ENCODE results near the gene AFAP1L1.

Gene AFAP1L1

DNA sequence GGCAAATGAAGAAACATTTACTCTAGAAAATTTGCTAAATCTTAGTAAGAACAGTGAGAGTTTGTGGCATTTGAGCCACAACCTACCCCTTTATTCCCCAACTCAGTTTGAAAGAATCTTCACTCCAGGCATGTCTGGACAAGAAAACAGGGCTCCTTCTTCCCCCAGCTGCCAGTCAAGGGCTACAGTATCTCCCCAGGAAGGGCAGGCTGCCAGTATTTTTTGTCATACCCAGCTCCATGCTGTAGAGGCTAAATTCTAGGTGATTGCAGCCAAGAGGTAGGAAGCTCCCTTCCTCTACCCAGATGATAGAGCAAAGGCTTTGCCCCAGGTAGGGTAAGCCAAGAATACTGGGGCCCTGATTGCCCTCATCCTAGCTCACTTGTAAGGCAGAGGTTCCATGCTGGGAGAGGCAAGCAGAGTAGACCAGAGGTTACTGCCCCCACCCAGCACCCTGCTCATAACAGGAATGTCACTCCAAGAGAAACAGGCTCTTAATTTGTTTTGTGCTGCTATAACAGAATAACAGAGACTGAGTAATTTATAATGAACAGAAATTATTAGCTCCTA, 53.6 kb downstream of the AFAP1L1 start:
- DNase-seq (ENCODE audit: low read depth, low spot score), result no peak
- TF ChIP-seq, protein P1, sequence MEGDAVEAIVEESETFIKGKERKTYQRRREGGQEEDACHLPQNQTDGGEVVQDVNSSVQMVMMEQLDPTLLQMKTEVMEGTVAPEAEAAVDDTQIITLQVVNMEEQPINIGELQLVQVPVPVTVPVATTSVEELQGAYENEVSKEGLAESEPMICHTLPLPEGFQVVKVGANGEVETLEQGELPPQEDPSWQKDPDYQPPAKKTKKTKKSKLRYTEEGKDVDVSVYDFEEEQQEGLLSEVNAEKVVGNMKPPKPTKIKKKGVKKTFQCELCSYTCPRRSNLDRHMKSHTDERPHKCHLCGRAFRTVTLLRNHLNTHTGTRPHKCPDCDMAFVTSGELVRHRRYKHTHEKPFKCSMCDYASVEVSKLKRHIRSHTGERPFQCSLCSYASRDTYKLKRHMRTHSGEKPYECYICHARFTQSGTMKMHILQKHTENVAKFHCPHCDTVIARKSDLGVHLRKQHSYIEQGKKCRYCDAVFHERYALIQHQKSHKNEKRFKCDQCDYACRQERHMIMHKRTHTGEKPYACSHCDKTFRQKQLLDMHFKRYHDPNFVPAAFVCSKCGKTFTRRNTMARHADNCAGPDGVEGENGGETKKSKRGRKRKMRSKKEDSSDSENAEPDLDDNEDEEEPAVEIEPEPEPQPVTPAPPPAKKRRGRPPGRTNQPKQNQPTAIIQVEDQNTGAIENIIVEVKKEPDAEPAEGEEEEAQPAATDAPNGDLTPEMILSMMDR (IDR thresholded peaks at IDR 0.05; ENCODE audit: insufficient read depth, low read length, missing control alignments), result no peak
- no peak overlapping the region for H3K4me3 ChIP-seq (ENCODE audit: low read depth, low read length)
- ChIA-PET POLR2A (interaction anchor here (1.3 kb wide), 1 partner anchor 20 kb away, joined by 6 read pairs; the partner anchor contains the start of gene GRPEL2), CTCF (interaction anchor here (0.6 to 13.3 kb wide), 5 partner anchors 8 to 42 kb away, joined by 3 to 329 read pairs (median 3); no protein-coding TSS in a partner anchor)

DNA sequence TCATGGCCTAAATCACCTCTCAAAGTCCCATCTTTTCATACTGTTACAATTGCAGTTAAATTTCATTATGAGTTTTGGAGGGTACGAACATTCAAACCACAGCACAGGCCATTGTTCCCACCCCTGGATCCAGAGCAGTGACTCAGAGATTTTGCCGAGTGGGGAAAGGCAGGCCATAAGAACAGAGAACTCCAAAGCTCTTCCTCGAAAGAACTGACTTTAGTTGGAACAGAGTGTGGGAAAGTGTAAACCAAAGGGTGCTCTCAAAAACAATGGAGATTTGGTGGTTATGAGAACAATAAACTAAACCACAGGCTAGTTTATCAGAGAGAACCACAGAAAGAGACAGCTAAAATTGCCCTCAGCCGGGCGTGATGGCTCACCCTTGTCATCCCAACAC, 54.2 kb downstream of the AFAP1L1 start:
- no peak for DNase-seq (ENCODE audit: low read depth, low spot score)
- CTCF ChIA-PET, result interaction anchor here (1.2 to 13.3 kb wide), 4 partner anchors 8 to 41 kb away, joined by 3 to 329 read pairs (median 9); no protein-coding TSS in a partner anchor
- H3K4me3 ChIP-seq (ENCODE audit: low read depth, low read length), result no peak overlapping the region
- POLR2A ChIA-PET, result interaction anchor here (1.3 kb wide), 1 partner anchor 19 kb away, joined by 6 read pairs; the partner anchor contains the start of gene GRPEL2
- TF ChIP-seq, protein P1 (IDR thresholded peaks at IDR 0.05; ENCODE audit: insufficient read depth, low read length, missing control alignments), result no peak

DNA sequence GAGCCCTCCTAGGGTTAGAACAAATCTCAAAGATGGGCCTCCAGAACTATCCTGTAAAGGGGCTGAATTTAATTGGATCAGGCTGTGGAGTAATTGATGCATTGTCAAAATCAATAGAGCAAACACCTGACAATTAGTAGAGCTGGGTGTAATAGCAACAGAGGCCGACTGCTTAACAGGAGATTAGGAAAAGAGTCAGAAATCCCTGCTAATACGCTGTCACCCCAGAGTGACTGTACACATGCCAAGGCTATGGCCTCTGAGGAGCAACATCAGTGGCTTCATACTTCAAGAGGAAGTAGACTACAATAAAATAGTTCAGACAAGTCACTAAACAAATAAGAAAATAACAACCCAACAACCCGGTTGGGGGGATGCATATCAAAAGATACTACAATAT, 55.0 kb downstream of the AFAP1L1 start:
- POLR2A ChIA-PET, result no interaction called here
- no peak for DNase-seq (ENCODE audit: low read depth, low spot score)
- CTCF ChIA-PET, result interaction anchor here (0.7 to 3.6 kb wide), 3 partner anchors 9 to 46 kb away, joined by 3 to 15 read pairs (median 3); no protein-coding TSS in a partner anchor
- H3K4me3 ChIP-seq (ENCODE audit: low read depth, low read length), result no peak overlapping the region
- TF ChIP-seq, protein P1 (IDR thresholded peaks at IDR 0.05; ENCODE audit: insufficient read depth, low read length, missing control alignments), result no peak

DNA sequence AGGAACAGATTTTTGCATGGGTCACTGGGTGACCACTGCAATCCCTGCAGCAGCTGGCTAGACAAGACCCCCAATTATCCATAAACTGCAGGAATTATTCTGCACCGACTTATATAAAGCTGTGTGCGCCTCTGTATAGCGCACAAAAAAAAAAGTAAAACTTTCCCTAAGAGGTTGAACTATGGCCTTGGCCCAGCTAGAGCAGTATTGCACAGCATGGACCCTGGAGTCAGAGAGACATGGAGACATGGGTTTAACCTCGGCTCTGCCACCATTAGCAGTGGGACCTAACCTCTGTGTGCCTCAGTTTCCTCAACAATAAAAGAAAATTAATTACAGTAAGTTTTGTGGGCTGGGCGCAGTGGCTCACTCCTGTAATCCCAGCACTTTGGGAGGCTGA, 56.5 kb downstream of the AFAP1L1 start:
- TF ChIP-seq, protein P1 (IDR thresholded peaks at IDR 0.05; ENCODE audit: insufficient read depth, low read length, missing control alignments), result no peak
- DNase-seq (ENCODE audit: low read depth, low spot score), result no peak
- POLR2A ChIA-PET, result no interaction called here
- H3K4me3 ChIP-seq (ENCODE audit: low read depth, low read length), result no peak overlapping the region
- CTCF ChIA-PET, result interaction anchor here (1.0 to 3.6 kb wide), 3 partner anchors 11 to 40 kb away, joined by 3 to 15 read pairs (median 6); no protein-coding TSS in a partner anchor

DNA sequence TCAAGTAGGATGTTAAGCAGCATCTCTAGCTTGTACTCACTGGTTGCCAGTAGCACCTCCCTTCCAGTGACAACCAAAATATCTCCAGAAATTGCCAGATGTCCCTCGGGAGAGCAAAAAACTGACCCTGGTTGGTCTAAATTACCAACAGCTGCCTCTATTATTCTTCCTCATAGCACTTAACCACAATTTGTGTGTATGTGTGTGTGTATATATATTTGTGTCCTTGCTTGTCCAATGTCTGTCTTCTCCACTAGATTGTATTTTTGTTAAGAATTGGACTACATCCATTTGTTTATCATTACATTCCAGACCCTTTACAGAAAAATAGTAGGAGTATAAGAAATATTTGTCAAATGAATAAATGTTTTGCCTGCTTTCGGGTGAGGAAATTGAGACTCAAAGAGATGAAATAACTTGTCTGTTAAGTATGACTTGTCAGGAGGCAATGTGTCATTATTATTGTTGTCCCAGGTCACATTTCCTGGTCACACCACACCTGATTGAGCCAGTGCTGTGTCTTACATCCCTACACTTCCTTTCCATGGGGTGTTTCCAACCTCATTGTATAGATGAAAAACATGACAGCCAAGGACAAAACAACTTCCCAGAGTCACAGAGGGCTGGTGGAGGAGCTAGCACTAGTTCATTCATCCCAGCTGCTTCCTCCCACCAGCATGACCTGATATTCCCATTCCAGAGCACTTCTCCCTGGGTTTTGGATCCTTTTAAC, 62.2 kb downstream of the AFAP1L1 start:
- DNase-seq (ENCODE audit: low read depth, low spot score), result peak; percentile 33
- TF ChIP-seq, protein P1 (IDR thresholded peaks at IDR 0.05; ENCODE audit: insufficient read depth, low read length, missing control alignments), result no peak
- no peak overlapping the region for H3K4me3 ChIP-seq (ENCODE audit: low read depth, low read length)
- ChIA-PET POLR2A (no interaction called here), CTCF (interaction anchor here (1.2 to 4.1 kb wide), 3 partner anchors 11 to 38 kb away, joined by 3 to 21 read pairs (median 3); no protein-coding TSS in a partner anchor)

DNA sequence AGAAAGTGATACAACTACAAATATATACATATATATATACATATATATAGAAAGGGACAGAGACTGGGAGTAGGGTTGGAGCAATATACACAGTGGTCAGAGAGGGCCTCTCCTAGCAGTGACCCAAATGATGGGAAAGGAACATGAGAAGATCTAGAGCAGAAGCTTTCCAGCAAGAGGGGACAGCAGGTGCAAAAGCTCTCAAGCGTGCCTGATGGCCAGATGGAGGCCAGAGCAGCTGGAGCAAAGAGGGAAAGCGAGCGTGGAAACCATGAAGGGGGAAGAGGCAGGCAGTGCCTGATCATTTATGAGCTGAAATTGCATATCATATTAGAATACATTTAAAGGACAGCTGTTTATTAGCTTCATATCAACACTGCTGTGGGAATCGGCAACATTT, 66.1 kb downstream of the AFAP1L1 start:
- no peak overlapping the region for H3K4me3 ChIP-seq (ENCODE audit: low read depth, low read length)
- ChIA-PET CTCF (interaction anchor here (1.8 kb wide), 1 partner anchor 21 kb away, joined by 5 read pairs; no protein-coding TSS in a partner anchor), POLR2A (no interaction called here)
- DNase-seq (ENCODE audit: low read depth, low spot score), result no peak
- TF ChIP-seq, protein P1 (IDR thresholded peaks at IDR 0.05; ENCODE audit: insufficient read depth, low read length, missing control alignments), result no peak

All from AG04449 (cell line).